Neural progenitor cell (in vitro differentiated cells): ENCODE measurements around the gene NATD1. TPM values are rescaled to one million over a fixed set of nuclear protein-coding genes. Genes with fewer than 3 reads are reported as not detected.

ENCODE experiments used
- DNase-seq: peaks from one replicate; pipeline ENCODE4 v3.0.0-alpha.2; 2016; ENCODE audit warnings: low spot score
- H2AFZ ChIP-seq: fragments of 200-600 bp; sonication (generic); replicated peaks from 2 replicates; pipeline ENCODE4 v1.6.1; 2016; ENCODE audit warnings: antibody characterized with exemption
- H3F3A ChIP-seq: fragments of 200-600 bp; sonication (generic); 2 replicates; pipeline ENCODE4 v1.6.1; 2016; ENCODE audit warnings: antibody characterized with exemption, low read depth
- H3K27ac ChIP-seq: fragments of 200-600 bp; sonication (generic); 2 replicates; pipeline ENCODE4 v1.5.1; 2016; ENCODE audit warnings: mild to moderate bottlenecking
- H3K27me3 ChIP-seq: fragments of 200-600 bp; sonication (generic); 2 replicates; pipeline ENCODE4 v1.6.1; 2016; ENCODE audit warnings: mild to moderate bottlenecking, moderate library complexity
- H3K36me3 ChIP-seq: fragments of 200-600 bp; sonication (generic); 2 replicates; pipeline ENCODE4 v1.5.1; 2016
- H3K4me1 ChIP-seq: fragments of 200-600 bp; sonication (generic); 2 replicates; pipeline ENCODE4 v1.6.1; 2016; ENCODE audit warnings: mixed run types
- H3K4me2 ChIP-seq: fragments of 200-600 bp; sonication (generic); 2 replicates; pipeline ENCODE4 v1.6.1; 2016
- H3K4me3 ChIP-seq: fragments of 200-600 bp; sonication (generic); 2 replicates; pipeline ENCODE4 v1.5.1; 2016
- H3K79me2 ChIP-seq: fragments of 200-600 bp; sonication (generic); 2 replicates; pipeline ENCODE4 v1.6.1; 2016; ENCODE audit warnings: low read depth
- H3K9ac ChIP-seq: fragments of 200-600 bp; sonication (generic); 2 replicates; pipeline ENCODE4 v1.6.1; 2016
- H3K9me3 ChIP-seq: fragments of 200-600 bp; sonication (generic); 2 replicates; pipeline ENCODE4 v1.5.1; 2016; ENCODE audit warnings: low read depth
- H4K20me1 ChIP-seq: fragments of 200-600 bp; sonication (generic); 2 replicates; pipeline ENCODE4 v1.6.1; 2016; ENCODE audit warnings: low read depth
- H3K27ac Mint-ChIP-seq: 3 replicates; pipeline ENCODE4 v1.8.0; 2021; ENCODE audit warnings: mixed read lengths
- H3K27me3 Mint-ChIP-seq: 2 replicates; pipeline ENCODE4 v1.8.0; 2022; ENCODE audit warnings: low read depth, mild to moderate bottlenecking, inconsistent platforms, moderate library complexity, mixed read lengths; ENCODE audit not compliant: insufficient read depth
- H3K36me3 Mint-ChIP-seq: 3 replicates; pipeline ENCODE4 v1.8.0; 2021; ENCODE audit warnings: mixed read lengths
- H3K4me1 Mint-ChIP-seq: 3 replicates; pipeline ENCODE4 v1.8.0; 2021; ENCODE audit warnings: mixed read lengths
- H3K4me3 Mint-ChIP-seq: 3 replicates; pipeline ENCODE4 v1.8.0; 2021; ENCODE audit warnings: mild to moderate bottlenecking, moderate library complexity, mixed read lengths
- H3K9me3 Mint-ChIP-seq: 3 replicates; pipeline ENCODE4 v1.8.0; 2020; ENCODE audit warnings: mixed read lengths
- EZH2 ChIP-seq: fragments of 200-600 bp; sonication (generic); IDR thresholded peaks from 2 replicates; pipeline ENCODE4 v1.6.1; 2017; ENCODE audit warnings: antibody characterized with exemption, mild to moderate bottlenecking, moderate library complexity
- EZH2phosphoT487 ChIP-seq: fragments of 200-600 bp; sonication (generic); IDR thresholded peaks from 2 replicates; pipeline ENCODE4 v1.6.1; 2017; ENCODE audit warnings: antibody characterized with exemption
- total RNA-seq: library from RNA; depleted of rRNA; stranded (reverse); fragments of >200 nt; gene quantifications from 2 replicates; pipeline ENCODE4 v1.2.3, GENCODE V29; 2015; ENCODE audit warnings: low replicate concordance
- TF ChIP-seq, protein P1 (sequence below): fragments of 200-600 bp; sonication (generic); IDR thresholded peaks from 2 replicates; pipeline ENCODE4 v1.5.1; 2017; ENCODE audit warnings: antibody characterized with exemption, mild to moderate bottlenecking

The NATD1 gene
- total RNA-seq, 1 donor from 2014 or later = 4.3 TPM

DNA sequence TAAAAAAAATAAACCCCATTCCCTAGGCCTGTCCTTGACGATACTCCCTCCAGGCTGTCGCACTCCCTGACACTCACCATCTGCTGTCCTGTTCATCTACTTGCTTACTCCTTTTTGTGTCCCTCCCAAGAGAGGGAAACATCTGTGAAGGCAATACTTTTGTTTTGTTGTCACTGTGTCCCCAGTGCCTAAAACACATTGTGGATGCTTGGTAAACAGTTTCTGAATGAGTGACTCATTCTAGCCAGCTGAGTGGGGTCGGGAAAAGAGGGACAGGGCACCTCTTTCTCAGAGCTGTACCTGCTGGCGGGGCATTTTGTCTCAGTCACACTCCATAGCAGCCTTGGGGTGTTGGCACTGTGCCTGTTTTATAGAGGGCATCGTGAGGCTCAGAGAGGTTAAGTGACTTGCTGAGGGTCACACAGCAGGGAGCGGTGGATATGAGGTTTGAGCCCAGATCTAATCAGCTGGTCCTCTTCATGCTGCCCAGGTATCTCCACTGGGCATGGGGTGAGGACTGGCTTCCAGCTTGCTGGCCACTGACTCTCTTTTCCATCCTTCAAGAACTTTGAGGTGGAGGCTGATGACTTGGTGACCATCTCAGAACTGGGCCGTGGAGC lies 46.9 kb upstream of the NATD1 start:
- no peaks in the 10 kb centered on the region for H3K79me2 ChIP-seq
- peaks cover 37% of the 10 kb centered on the region for H3K9me3 Mint-ChIP-seq
- H4K20me1 ChIP-seq = peaks cover 3% of the 10 kb centered on the region
- H3K9me3 ChIP-seq = no peaks in the 10 kb centered on the region
- no peaks in the 10 kb centered on the region for H3K4me1 ChIP-seq
- H3K36me3 Mint-ChIP-seq = peaks cover 7% of the 10 kb centered on the region
- H3K27ac Mint-ChIP-seq = no peak overlapping the region
- H3K4me3 ChIP-seq = no peak overlapping the region
- peaks cover 4% of the 10 kb centered on the region for H3K4me1 Mint-ChIP-seq
- no peaks in the 10 kb centered on the region for H3K27me3 ChIP-seq
- no peak overlapping the region for H2AFZ ChIP-seq
- peaks cover 13% of the 10 kb centered on the region for H3K27me3 Mint-ChIP-seq
- no peaks in the 10 kb centered on the region for H3F3A ChIP-seq
- H3K4me3 Mint-ChIP-seq = no peak overlapping the region
- H3K9ac ChIP-seq = no peak overlapping the region
- TF ChIP-seq EZH2phosphoT487 = no peak
- TF ChIP-seq, protein P1, sequence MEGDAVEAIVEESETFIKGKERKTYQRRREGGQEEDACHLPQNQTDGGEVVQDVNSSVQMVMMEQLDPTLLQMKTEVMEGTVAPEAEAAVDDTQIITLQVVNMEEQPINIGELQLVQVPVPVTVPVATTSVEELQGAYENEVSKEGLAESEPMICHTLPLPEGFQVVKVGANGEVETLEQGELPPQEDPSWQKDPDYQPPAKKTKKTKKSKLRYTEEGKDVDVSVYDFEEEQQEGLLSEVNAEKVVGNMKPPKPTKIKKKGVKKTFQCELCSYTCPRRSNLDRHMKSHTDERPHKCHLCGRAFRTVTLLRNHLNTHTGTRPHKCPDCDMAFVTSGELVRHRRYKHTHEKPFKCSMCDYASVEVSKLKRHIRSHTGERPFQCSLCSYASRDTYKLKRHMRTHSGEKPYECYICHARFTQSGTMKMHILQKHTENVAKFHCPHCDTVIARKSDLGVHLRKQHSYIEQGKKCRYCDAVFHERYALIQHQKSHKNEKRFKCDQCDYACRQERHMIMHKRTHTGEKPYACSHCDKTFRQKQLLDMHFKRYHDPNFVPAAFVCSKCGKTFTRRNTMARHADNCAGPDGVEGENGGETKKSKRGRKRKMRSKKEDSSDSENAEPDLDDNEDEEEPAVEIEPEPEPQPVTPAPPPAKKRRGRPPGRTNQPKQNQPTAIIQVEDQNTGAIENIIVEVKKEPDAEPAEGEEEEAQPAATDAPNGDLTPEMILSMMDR = no peak
- no peak for TF ChIP-seq EZH2
- DNase-seq = no peak
- no peak overlapping the region for H3K27ac ChIP-seq
- no peaks in the 10 kb centered on the region for H3K36me3 ChIP-seq
- no peak overlapping the region for H3K4me2 ChIP-seq

DNA sequence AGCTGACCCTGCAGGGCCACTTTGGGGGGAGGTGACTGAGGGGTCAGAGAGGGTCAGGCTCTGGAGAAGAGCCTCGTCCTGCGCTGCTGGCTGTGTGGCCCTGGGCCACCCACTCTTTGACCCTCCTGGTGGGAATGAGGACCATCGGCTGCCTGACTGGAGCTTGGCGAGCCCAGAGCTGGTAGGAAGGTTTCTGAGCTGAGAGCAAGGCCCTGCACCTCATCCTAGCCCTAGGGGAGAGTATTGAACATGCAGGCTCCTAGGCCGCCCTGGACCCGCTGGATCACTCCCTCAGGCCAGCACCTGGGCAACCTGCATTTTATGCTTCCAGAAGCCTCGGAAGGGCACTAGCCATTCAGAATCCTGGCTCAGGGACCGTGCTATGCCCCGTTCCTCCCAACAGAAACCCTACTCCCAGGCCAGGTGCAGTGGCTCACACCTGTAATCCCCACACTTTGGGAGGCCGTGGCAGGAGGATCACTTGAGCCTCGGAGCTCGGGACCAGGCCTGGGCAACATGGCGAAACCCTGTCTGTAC lies 45.8 kb upstream of the NATD1 start:
- Histone ChIP-seq H3K9me3 (no peaks in the 10 kb centered on the region), H2AFZ (no peak overlapping the region), H3K27ac (no peak overlapping the region), H3K4me1 (no peaks in the 10 kb centered on the region), H3K36me3 (no peaks in the 10 kb centered on the region), H3K4me3 (no peak overlapping the region), H3K27me3 (no peaks in the 10 kb centered on the region), H3F3A (no peaks in the 10 kb centered on the region), H3K4me2 (no peak overlapping the region), H3K9ac (no peak overlapping the region), H3K79me2 (no peaks in the 10 kb centered on the region), H4K20me1 (peaks cover 3% of the 10 kb centered on the region)
- Mint-ChIP-seq H3K9me3 (peaks cover 44% of the 10 kb centered on the region), H3K4me3 (no peak overlapping the region), H3K4me1 (peaks cover 4% of the 10 kb centered on the region), H3K36me3 (peaks cover 7% of the 10 kb centered on the region), H3K27me3 (peaks cover 13% of the 10 kb centered on the region), H3K27ac (no peak overlapping the region)
- no peak for DNase-seq
- no peak for TF ChIP-seq EZH2phosphoT487
- TF ChIP-seq, protein P1 = no peak
- TF ChIP-seq EZH2 = no peak

DNA sequence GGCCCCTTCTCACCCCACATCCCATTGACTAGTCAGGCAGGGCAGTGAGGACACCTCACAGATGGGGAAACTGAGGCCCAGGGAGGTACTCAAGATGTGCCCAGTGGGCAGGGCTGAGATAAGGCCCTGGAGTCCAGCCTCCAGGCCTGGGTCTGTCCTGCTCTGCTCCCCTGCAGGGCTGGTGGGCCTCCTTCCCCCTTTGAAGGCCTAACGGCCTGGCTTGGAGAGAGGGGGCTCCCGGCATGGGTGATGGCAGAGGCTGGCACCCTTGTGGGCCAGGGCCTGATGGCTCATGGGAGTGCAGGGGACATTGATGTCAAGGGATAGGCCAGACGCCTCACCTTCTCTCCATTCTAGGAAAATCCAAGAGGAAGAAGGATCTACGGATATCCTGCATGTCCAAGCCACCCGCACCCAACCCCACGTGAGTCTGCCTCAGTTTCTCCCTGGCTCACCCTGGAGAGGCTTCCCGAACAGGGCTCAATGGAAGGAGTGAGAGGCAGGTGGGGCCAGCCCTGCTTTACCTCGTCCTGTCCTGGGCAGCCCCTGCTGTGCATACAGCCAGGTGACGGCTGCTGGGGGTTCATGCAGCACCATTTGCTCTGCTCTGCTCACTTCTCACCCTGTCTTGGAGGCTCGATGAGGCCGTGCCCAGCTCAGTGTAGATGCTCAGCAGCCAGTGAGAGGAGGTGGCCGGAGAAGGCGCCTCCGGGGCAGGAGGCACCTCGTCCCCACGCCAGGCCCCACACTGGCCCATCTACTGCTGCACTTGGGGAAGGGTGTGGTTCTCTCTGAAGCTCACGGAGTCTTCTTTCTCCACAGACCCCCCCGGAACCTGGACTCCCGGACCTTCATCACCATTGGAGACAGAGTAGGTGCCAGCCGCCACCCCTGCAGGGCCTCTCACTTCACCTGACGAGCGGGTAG lies 45.1 kb upstream of the NATD1 start:
- Histone ChIP-seq H4K20me1 (peaks cover 3% of the 10 kb centered on the region), H3K36me3 (no peaks in the 10 kb centered on the region), H3K9me3 (no peaks in the 10 kb centered on the region), H3K27ac (no peak overlapping the region), H3K4me1 (no peaks in the 10 kb centered on the region), H3K79me2 (no peaks in the 10 kb centered on the region), H3K9ac (no peak overlapping the region), H3K4me2 (no peak overlapping the region), H2AFZ (no peak overlapping the region), H3K27me3 (no peaks in the 10 kb centered on the region), H3K4me3 (no peak overlapping the region), H3F3A (no peaks in the 10 kb centered on the region)
- Mint-ChIP-seq H3K27me3 (peaks cover 8% of the 10 kb centered on the region), H3K36me3 (peaks cover 7% of the 10 kb centered on the region), H3K9me3 (peaks cover 40% of the 10 kb centered on the region), H3K27ac (no peak overlapping the region), H3K4me3 (no peak overlapping the region), H3K4me1 (peaks cover 4% of the 10 kb centered on the region)
- DNase-seq = no peak
- TF ChIP-seq EZH2 (no peak), EZH2phosphoT487 (no peak)
- TF ChIP-seq, protein P1 = no peak
